ENCODE data around the gene STAU1.
"Not testable (repeated sequence)": the region's sequence is repeated elsewhere in the genome, so short reads cannot be mapped to it uniquely, and the experiment has no call there.

The STAU1 gene

GRCh38 chr20:49147296-49147695, 40.8 kb downstream of the STAU1 start:
- H3K27me3 Mint-ChIP-seq, result no peaks in the 10 kb centered on the region
- H3K4me1 Mint-ChIP-seq (ENCODE audit: low read depth in 2 of 2), result peaks cover 3 to 12% of the 10 kb centered on the region in 2 donors
- H3K9me3 Mint-ChIP-seq, result no peaks in the 10 kb centered on the region
- no peak overlapping the region for H3K4me3 Mint-ChIP-seq
- peak overlapping the region in 1 of 2 donors; percentile 22 for H3K27ac Mint-ChIP-seq
- ATAC-seq (replicated peaks) (no peak), DNase-seq (no peak)
- H3K36me3 Mint-ChIP-seq (ENCODE audit: insufficient read depth), result peaks cover 87% of the 10 kb centered on the region

- H3K9me3 Mint-ChIP-seq, result no peaks in the 10 kb centered on the region
- ATAC-seq (replicated peaks), result no peak
- DNase-seq, result no peak
- H3K27ac Mint-ChIP-seq, result peak overlapping the region in 1 of 2 donors; percentile 53
- peaks cover 3 to 12% of the 10 kb centered on the region in 2 donors for H3K4me1 Mint-ChIP-seq (ENCODE audit: low read depth in 2 of 2)
- H3K4me3 Mint-ChIP-seq, result no peak overlapping the region
- H3K27me3 Mint-ChIP-seq, result no peaks in the 10 kb centered on the region
- H3K36me3 Mint-ChIP-seq (ENCODE audit: insufficient read depth), result peaks cover 82% of the 10 kb centered on the region
These were observed 41.5 kb downstream of the STAU1 start for GRCh38 chr20:49146442-49147225.

- no peaks in the 10 kb centered on the region for H3K9me3 Mint-ChIP-seq
- H3K27me3 Mint-ChIP-seq, result no peaks in the 10 kb centered on the region
- DNase-seq (no peak), ATAC-seq (replicated peaks) (no peak)
- peaks cover 7 to 12% of the 10 kb centered on the region in 2 donors for H3K4me1 Mint-ChIP-seq (ENCODE audit: low read depth in 2 of 2)
- H3K4me3 Mint-ChIP-seq, result no peak overlapping the region
- no peak overlapping the region for H3K27ac Mint-ChIP-seq
- peaks cover 48% of the 10 kb centered on the region for H3K36me3 Mint-ChIP-seq (ENCODE audit: insufficient read depth)
These were observed 47.3 kb downstream of the STAU1 start for GRCh38 chr20:49140834-49141233.

GRCh38 chr20:49140411-49140810, 47.7 kb downstream of the STAU1 start:
- Mint-ChIP-seq H3K27ac (peak overlapping the region in 1 of 2 donors; percentile 28), H3K36me3 (ENCODE audit: insufficient read depth) (peaks cover 45% of the 10 kb centered on the region)

GRCh38 chr20:49138431-49138830, 49.7 kb downstream of the STAU1 start:
- peaks cover 3 to 9% of the 10 kb centered on the region in 2 donors for H3K4me1 Mint-ChIP-seq (ENCODE audit: low read depth in 2 of 2)
- no peak overlapping the region for H3K27ac Mint-ChIP-seq
- ATAC-seq (replicated peaks), result no peak
- H3K36me3 Mint-ChIP-seq (ENCODE audit: insufficient read depth), result peaks cover 46% of the 10 kb centered on the region
- H3K27me3 Mint-ChIP-seq, result no peaks in the 10 kb centered on the region
- no peaks in the 10 kb centered on the region for H3K9me3 Mint-ChIP-seq
- H3K4me3 Mint-ChIP-seq, result no peak overlapping the region
- no peak for DNase-seq

More at GRCh38 chr20:49140411-49140810, 47.7 kb downstream of the STAU1 start:
- ATAC-seq (replicated peaks) (no peak), DNase-seq (no peak)
- Mint-ChIP-seq H3K9me3 (no peaks in the 10 kb centered on the region), H3K27me3 (no peaks in the 10 kb centered on the region), H3K4me1 (ENCODE audit: low read depth in 2 of 2) (peaks cover 7 to 12% of the 10 kb centered on the region in 2 donors), H3K4me3 (no peak overlapping the region)

- no peak overlapping the region for H3K27ac Mint-ChIP-seq
- H3K9me3 Mint-ChIP-seq, result no peaks in the 10 kb centered on the region
- no peaks in the 10 kb centered on the region for H3K27me3 Mint-ChIP-seq
- H3K4me1 Mint-ChIP-seq (ENCODE audit: low read depth in 2 of 2), result peaks cover 6 to 9% of the 10 kb centered on the region in 2 donors
- DNase-seq (no peak), ATAC-seq (replicated peaks) (no peak)
- peaks cover 48% of the 10 kb centered on the region for H3K36me3 Mint-ChIP-seq (ENCODE audit: insufficient read depth)
- H3K4me3 Mint-ChIP-seq, result no peak overlapping the region
These were observed 51.1 kb downstream of the STAU1 start for GRCh38 chr20:49136817-49137571.

- H3K27ac Mint-ChIP-seq; ATAC-seq (replicated peaks); H3K4me1 Mint-ChIP-seq (ENCODE audit: low read depth in 2 of 2); DNase-seq; H3K27me3 Mint-ChIP-seq; H3K9me3 Mint-ChIP-seq; H3K4me3 Mint-ChIP-seq: not testable (repeated sequence)
- H3K36me3 Mint-ChIP-seq (ENCODE audit: insufficient read depth), result peaks cover 65% of the 10 kb centered on the region
These were observed 53.3 kb downstream of the STAU1 start for GRCh38 chr20:49134797-49135196.

GRCh38 chr20:49133571-49133970, 54.6 kb downstream of the STAU1 start:
- no peak for ATAC-seq (replicated peaks)
- peak overlapping the region; percentile 5 to 22 for H3K27ac Mint-ChIP-seq
- no peaks in the 10 kb centered on the region for H3K9me3 Mint-ChIP-seq
- H3K4me3 Mint-ChIP-seq, result no peak overlapping the region
- peaks cover 57% of the 10 kb centered on the region for H3K36me3 Mint-ChIP-seq (ENCODE audit: insufficient read depth)
- H3K27me3 Mint-ChIP-seq, result no peaks in the 10 kb centered on the region
- H3K4me1 Mint-ChIP-seq (ENCODE audit: low read depth in 2 of 2), result peaks cover 7 to 9% of the 10 kb centered on the region in 2 donors
- DNase-seq, result no peak

- H3K36me3 Mint-ChIP-seq (ENCODE audit: insufficient read depth), result peaks cover 57% of the 10 kb centered on the region
- ATAC-seq (replicated peaks), result peak; percentile 59
- H3K27me3 Mint-ChIP-seq, result no peaks in the 10 kb centered on the region
- peak overlapping the region in 1 of 2 donors; percentile 22 for H3K27ac Mint-ChIP-seq
- peaks cover 6 to 7% of the 10 kb centered on the region in 2 donors for H3K4me1 Mint-ChIP-seq (ENCODE audit: low read depth in 2 of 2)
- no peak overlapping the region for H3K4me3 Mint-ChIP-seq
- H3K9me3 Mint-ChIP-seq, result no peaks in the 10 kb centered on the region
- DNase-seq, result peak; percentile 12 to 39 (median 35)
These were observed 55.1 kb downstream of the STAU1 start for GRCh38 chr20:49132995-49133478.

- DNase-seq (no peak), ATAC-seq (replicated peaks) (no peak)
- Mint-ChIP-seq H3K9me3 (no peaks in the 10 kb centered on the region), H3K4me1 (ENCODE audit: low read depth in 2 of 2) (peaks cover 0 to 10% of the 10 kb centered on the region in 2 donors), H3K36me3 (ENCODE audit: insufficient read depth) (peaks cover 75% of the 10 kb centered on the region), H3K27me3 (no peaks in the 10 kb centered on the region), H3K27ac (peak overlapping the region in 1 of 2 donors; percentile 76), H3K4me3 (no peak overlapping the region)
These were observed 64.2 kb downstream of the STAU1 start for GRCh38 chr20:49123982-49124381.

GRCh38 chr20:49122920-49123319, 65.2 kb downstream of the STAU1 start:
- Mint-ChIP-seq H3K9me3 (no peaks in the 10 kb centered on the region), H3K27me3 (no peaks in the 10 kb centered on the region), H3K4me3 (no peak overlapping the region), H3K36me3 (ENCODE audit: insufficient read depth) (peaks cover 85% of the 10 kb centered on the region), H3K27ac (no peak overlapping the region), H3K4me1 (ENCODE audit: low read depth in 2 of 2) (peaks cover 0 to 10% of the 10 kb centered on the region in 2 donors)
- no peak for ATAC-seq (replicated peaks)
- no peak for DNase-seq

- Mint-ChIP-seq H3K9me3 (no peaks in the 10 kb centered on the region), H3K36me3 (ENCODE audit: insufficient read depth) (peaks cover 91% of the 10 kb centered on the region), H3K27ac (peak overlapping the region in 1 of 2 donors; percentile 25), H3K4me3 (no peak overlapping the region), H3K27me3 (no peaks in the 10 kb centered on the region), H3K4me1 (ENCODE audit: low read depth in 2 of 2) (peaks cover 0 to 10% of the 10 kb centered on the region in 2 donors)
- ATAC-seq (replicated peaks), result no peak
- no peak for DNase-seq
These were observed 68.1 kb downstream of the STAU1 start for GRCh38 chr20:49119988-49120387.

- Mint-ChIP-seq H3K4me3 (no peak overlapping the region), H3K27me3 (no peaks in the 10 kb centered on the region), H3K4me1 (ENCODE audit: low read depth in 2 of 2) (peaks cover 0 to 6% of the 10 kb centered on the region in 2 donors), H3K36me3 (ENCODE audit: insufficient read depth) (peaks cover 91% of the 10 kb centered on the region), H3K9me3 (no peaks in the 10 kb centered on the region), H3K27ac (no peak overlapping the region)
- DNase-seq, result no peak
- no peak for ATAC-seq (replicated peaks)
These were observed 69.8 kb downstream of the STAU1 start for GRCh38 chr20:49118307-49118706.
